Progenitor cell of endocrine pancreas (in vitro differentiated cells): ENCODE measurements around the gene SRL. TPM values are rescaled to one million over a fixed set of nuclear protein-coding genes. Genes with fewer than 3 reads are reported as not detected.

ENCODE experiments used
- DNase-seq: peaks from one replicate; pipeline ENCODE4 v3.0.0; 2021; ENCODE audit warnings: low spot score; ENCODE audit not compliant: unreplicated experiment
- H3K27ac Mint-ChIP-seq: 2 replicates; pipeline ENCODE4 v1.8.0; 2021; ENCODE audit warnings: mild to moderate bottlenecking, moderate library complexity, mixed read lengths
- H3K27me3 Mint-ChIP-seq: 2 replicates; pipeline ENCODE4 v1.8.0; 2021; ENCODE audit warnings: mixed read lengths
- H3K36me3 Mint-ChIP-seq: 2 replicates; pipeline ENCODE4 v1.8.0; 2022; ENCODE audit warnings: mixed read lengths; ENCODE audit not compliant: insufficient read depth
- H3K4me1 Mint-ChIP-seq: 2 replicates; pipeline ENCODE4 v1.8.0; 2021; ENCODE audit warnings: low read depth, mixed read lengths
- H3K4me3 Mint-ChIP-seq: 2 replicates; pipeline ENCODE4 v1.8.0; 2021; ENCODE audit warnings: low read depth, mild to moderate bottlenecking, moderate library complexity, mixed read lengths
- H3K9me3 Mint-ChIP-seq: 2 replicates; pipeline ENCODE4 v1.8.0; 2021; ENCODE audit warnings: low read depth, mixed read lengths
- total RNA-seq: library from RNA; stranded (reverse); gene quantifications from 2 replicates; pipeline ENCODE4 v1.2.1, GENCODE V29; 2021
- TF ChIP-seq, protein P1 (sequence below): fragments of 200-600 bp; sonication (generic); IDR thresholded peaks from one replicate; pipeline ENCODE4 v1.5.0; 2021; ENCODE audit warnings: antibody characterized with exemption, mild to moderate bottlenecking; ENCODE audit not compliant: unreplicated experiment

SRL gene
- total RNA-seq, 1 donor from 2014 or later: not detected

DNA sequence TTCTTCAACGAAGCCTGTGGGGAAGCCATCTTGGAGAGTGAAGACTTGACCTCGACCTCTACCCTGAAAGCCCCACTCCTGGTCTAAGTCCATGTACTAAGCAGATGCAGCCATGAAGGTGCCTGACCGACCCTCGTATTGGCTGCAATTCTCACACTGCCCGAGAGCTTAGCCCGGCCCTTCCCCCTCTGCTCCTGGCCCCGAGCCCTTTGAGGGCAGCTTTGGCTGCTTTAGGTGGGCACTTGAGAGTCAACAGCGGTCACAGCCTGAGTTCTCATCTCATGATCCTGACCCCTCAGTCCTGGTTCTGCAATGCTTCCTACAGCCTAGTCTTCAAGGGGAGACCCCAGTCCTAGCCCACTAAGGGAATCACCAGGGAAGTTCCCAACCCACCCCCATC lies 35.9 kb downstream of the SRL start:
- no peaks in the 10 kb centered on the region for H3K4me1 Mint-ChIP-seq
- H3K9me3 Mint-ChIP-seq: no peaks in the 10 kb centered on the region

DNA sequence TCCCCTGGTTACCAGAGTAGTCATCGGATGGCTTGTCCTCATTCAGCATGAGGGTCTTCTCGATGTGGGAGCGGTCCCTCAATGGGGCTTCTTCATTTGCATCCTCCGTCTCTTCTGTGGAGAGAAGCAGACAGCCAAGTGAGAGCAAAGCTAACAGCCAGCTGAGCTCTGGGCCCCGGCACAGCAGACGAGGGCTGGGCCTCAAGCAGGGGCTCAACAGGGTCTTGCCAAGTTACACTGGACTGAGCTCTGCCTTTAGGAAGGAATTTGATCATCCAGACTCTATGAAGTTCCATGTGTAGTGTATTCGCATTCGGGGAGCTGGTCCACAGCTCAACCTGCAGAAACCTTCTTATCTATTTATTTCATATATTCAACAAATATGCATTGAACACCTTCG lies 37.4 kb downstream of the SRL start:
- DNase-seq: no peak
- Mint-ChIP-seq H3K4me3 (no peak overlapping the region), H3K4me1 (peaks cover 2% of the 10 kb centered on the region), H3K9me3 (no peaks in the 10 kb centered on the region), H3K36me3 (no peaks in the 10 kb centered on the region), H3K27me3 (peaks cover 22% of the 10 kb centered on the region), H3K27ac (no peak overlapping the region)
- TF ChIP-seq, protein P1, sequence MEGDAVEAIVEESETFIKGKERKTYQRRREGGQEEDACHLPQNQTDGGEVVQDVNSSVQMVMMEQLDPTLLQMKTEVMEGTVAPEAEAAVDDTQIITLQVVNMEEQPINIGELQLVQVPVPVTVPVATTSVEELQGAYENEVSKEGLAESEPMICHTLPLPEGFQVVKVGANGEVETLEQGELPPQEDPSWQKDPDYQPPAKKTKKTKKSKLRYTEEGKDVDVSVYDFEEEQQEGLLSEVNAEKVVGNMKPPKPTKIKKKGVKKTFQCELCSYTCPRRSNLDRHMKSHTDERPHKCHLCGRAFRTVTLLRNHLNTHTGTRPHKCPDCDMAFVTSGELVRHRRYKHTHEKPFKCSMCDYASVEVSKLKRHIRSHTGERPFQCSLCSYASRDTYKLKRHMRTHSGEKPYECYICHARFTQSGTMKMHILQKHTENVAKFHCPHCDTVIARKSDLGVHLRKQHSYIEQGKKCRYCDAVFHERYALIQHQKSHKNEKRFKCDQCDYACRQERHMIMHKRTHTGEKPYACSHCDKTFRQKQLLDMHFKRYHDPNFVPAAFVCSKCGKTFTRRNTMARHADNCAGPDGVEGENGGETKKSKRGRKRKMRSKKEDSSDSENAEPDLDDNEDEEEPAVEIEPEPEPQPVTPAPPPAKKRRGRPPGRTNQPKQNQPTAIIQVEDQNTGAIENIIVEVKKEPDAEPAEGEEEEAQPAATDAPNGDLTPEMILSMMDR: no peak

More for the DNA sequence above, 35.9 kb downstream of the SRL start:
- TF ChIP-seq, protein P1: no peak
- Mint-ChIP-seq H3K27ac (no peak overlapping the region), H3K36me3 (no peaks in the 10 kb centered on the region), H3K27me3 (peaks cover 27% of the 10 kb centered on the region), H3K4me3 (no peak overlapping the region)
- no peak for DNase-seq

DNA sequence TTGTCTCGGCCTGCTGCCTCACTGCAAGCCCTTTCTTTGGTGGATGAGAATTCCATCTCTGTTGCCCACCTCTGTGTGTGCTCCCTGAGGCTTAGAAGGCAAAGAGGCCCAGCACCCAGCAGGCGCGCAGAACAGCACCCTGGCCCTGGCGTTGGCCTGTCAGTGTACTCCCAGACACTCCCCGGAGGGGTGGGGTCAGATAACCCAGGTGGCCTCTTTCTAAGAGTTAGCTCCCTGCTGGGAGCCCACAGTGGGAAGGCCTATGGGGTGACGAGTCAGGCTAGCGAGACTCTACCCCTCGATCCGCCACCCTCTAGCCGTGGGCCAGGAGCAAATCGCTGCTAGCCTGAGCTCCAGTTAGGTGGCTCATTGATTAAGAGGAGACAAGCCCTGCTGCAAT lies 38.1 kb downstream of the SRL start:
- TF ChIP-seq, protein P1: no peak
- Mint-ChIP-seq H3K36me3 (no peaks in the 10 kb centered on the region), H3K27ac (no peak overlapping the region)

DNA sequence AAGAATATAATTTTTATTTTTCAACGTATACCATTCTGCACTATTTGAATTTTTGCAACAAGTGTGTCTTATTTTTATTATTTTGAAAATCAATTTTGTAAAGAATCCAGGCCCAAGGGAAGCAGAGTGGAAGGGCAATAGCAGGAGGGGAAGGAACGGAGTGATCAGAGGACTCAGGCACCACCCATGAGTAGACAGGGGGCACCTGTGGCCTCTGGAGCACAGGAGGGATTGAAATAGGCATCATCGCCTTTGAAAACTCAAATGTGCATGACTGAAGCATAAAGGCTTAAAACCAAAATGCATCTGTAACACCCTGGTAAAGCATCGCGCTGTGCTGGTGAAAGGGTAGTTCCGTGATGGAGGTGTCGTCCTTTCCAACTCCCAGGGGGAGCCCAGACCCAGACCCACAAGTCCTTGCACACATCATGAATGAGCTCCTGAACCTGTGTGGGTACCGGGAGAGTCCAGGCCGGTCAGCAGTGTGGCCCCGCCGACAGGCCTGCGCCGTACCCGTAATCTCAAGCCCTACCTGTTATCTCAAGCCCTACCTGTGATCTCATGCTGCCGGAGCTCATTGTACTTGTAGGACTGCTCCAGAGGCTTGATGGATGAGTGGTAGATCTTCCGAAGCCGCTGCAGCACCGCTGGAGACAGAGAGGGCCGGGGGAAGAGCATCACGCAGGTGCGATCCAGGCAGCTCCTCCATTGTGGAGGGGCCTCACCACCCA lies 39.1 kb downstream of the SRL start:
- DNase-seq: no peak
- Mint-ChIP-seq H3K4me1 (peaks cover 2% of the 10 kb centered on the region), H3K9me3 (no peaks in the 10 kb centered on the region), H3K27ac (no peak overlapping the region), H3K4me3 (no peak overlapping the region), H3K27me3 (peaks cover 11% of the 10 kb centered on the region), H3K36me3 (no peaks in the 10 kb centered on the region)
- TF ChIP-seq, protein P1: no peak

More for the DNA sequence above, 38.1 kb downstream of the SRL start:
- no peak for DNase-seq
- no peak overlapping the region for H3K4me3 Mint-ChIP-seq
- no peaks in the 10 kb centered on the region for H3K9me3 Mint-ChIP-seq
- peaks cover 21% of the 10 kb centered on the region for H3K27me3 Mint-ChIP-seq
- H3K4me1 Mint-ChIP-seq: peaks cover 2% of the 10 kb centered on the region

DNA sequence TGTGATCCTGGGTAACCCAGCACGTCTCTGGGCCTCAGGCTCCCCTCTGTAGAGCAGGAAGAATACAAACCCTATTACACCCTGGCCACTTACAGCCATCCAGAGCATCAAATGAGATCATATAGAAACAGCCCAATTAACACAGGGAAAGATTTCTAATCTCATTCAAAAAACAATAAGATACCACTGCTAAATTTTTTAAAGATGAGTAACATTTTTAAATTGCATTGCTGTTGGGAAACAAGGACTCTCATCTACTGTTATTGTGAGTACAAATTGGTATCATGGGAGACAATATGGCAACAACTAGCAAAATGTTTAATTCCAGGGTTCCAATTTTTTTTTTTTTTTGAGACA lies 41.1 kb downstream of the SRL start:
- Mint-ChIP-seq H3K27ac (no peak overlapping the region), H3K36me3 (no peaks in the 10 kb centered on the region), H3K9me3 (no peaks in the 10 kb centered on the region), H3K4me1 (peaks cover 2% of the 10 kb centered on the region), H3K27me3 (peaks cover 7% of the 10 kb centered on the region), H3K4me3 (no peak overlapping the region)
- TF ChIP-seq, protein P1: no peak
- DNase-seq: no peak
